ENCODE data around the gene UAP1L1.
"Not testable (repeated sequence)": the region's sequence is repeated elsewhere in the genome, so short reads cannot be mapped to it uniquely, and the experiment has no call there.

The UAP1L1 gene

GRCh38 chr9:137058521-137059234 lies 18.6 kb upstream of the UAP1L1 start:
- no peak for ATAC-seq (replicated peaks)
- Mint-ChIP-seq H3K27me3 (peaks cover 0 to 6% of the 10 kb centered on the region in 2 donors), H3K36me3 (no peaks in the 10 kb centered on the region)

DNA sequence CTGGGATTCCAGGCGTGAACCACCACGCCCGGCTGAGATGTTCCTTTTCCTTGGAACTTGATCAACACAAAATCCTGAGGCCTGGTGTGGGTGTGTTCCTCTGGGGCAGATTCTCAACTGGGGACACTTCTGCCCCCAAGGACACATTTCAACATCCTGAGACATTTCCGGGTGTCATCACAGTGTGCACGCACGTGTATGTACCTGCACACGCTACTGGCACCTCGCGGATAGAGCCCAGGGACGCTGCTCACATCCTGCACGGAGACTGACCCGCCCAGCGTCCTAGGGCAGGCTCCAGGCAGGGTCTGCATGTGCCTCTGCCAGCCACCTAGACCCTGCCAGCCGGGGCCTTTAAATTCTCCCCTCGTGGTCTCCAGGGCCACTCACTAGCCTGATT lies 14.9 kb upstream of the UAP1L1 start:
- Mint-ChIP-seq H3K27me3 (peaks cover 5 to 6% of the 10 kb centered on the region in 2 donors), H3K9me3 (no peaks in the 10 kb centered on the region), H3K27ac (no peak overlapping the region), H3K4me3 (no peak overlapping the region), H3K36me3 (no peaks in the 10 kb centered on the region), H3K4me1 (peaks cover 3 to 12% of the 10 kb centered on the region in 2 donors)
- no peak for ATAC-seq (replicated peaks)
- no peak for DNase-seq

More at GRCh38 chr9:137058521-137059234, 18.6 kb upstream of the UAP1L1 start:
- no peak overlapping the region for H3K4me3 Mint-ChIP-seq
- DNase-seq = no peak
- no peaks in the 10 kb centered on the region for H3K9me3 Mint-ChIP-seq
- no peak overlapping the region for H3K27ac Mint-ChIP-seq
- peaks cover 0 to 6% of the 10 kb centered on the region in 2 donors for H3K4me1 Mint-ChIP-seq

DNA sequence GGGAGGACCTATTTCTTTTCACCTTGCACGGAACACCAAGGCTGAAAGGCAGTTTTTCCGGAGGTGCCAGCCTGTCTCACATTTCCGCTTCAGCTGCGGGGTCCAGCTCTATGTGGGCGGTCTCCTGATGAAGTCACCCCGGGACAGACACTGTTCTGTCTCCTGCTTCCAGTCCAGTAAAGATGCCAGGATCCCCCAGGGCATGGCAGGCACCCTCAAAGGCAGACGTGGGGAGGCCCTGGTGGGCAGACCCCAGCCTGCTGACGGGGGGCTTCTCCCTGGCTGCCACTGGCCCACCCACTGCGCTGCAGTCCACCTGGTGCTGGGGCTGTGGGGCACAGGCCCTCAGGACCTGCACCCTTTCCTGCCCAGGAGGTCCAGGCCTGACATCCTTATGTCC lies 14.5 kb upstream of the UAP1L1 start:
- not testable (repeated sequence) for H3K9me3 Mint-ChIP-seq; ATAC-seq (replicated peaks); H3K4me3 Mint-ChIP-seq; H3K27me3 Mint-ChIP-seq; H3K36me3 Mint-ChIP-seq; DNase-seq; H3K27ac Mint-ChIP-seq
- H3K4me1 Mint-ChIP-seq = peaks cover 5 to 14% of the 10 kb centered on the region in 2 donors

- H3K27ac Mint-ChIP-seq = no peak overlapping the region
- peaks cover 7 to 17% of the 10 kb centered on the region in 2 donors for H3K4me1 Mint-ChIP-seq
- ATAC-seq (replicated peaks) (no peak), DNase-seq (no peak)
- no peak overlapping the region for H3K4me3 Mint-ChIP-seq
- no peaks in the 10 kb centered on the region for H3K36me3 Mint-ChIP-seq
- H3K27me3 Mint-ChIP-seq = peaks cover 8 to 10% of the 10 kb centered on the region in 2 donors
- no peaks in the 10 kb centered on the region for H3K9me3 Mint-ChIP-seq
Measured at GRCh38 chr9:137063311-137064026, 13.8 kb upstream of the UAP1L1 start.

- ATAC-seq (replicated peaks) = peak; percentile 38 to 48
- peaks cover 7 to 13% of the 10 kb centered on the region in 2 donors for H3K4me1 Mint-ChIP-seq
- no peaks in the 10 kb centered on the region for H3K9me3 Mint-ChIP-seq
- H3K27ac Mint-ChIP-seq = no peak overlapping the region
- peaks cover 8 to 10% of the 10 kb centered on the region in 2 donors for H3K27me3 Mint-ChIP-seq
- no peak overlapping the region for H3K4me3 Mint-ChIP-seq
- DNase-seq = no peak
- no peaks in the 10 kb centered on the region for H3K36me3 Mint-ChIP-seq
Measured at GRCh38 chr9:137064027-137064879, 13.1 kb upstream of the UAP1L1 start.

- no peak for ATAC-seq (replicated peaks)
Measured at GRCh38 chr9:137064880-137065164, 12.5 kb upstream of the UAP1L1 start.

GRCh38 chr9:137065336-137065967 lies 11.9 kb upstream of the UAP1L1 start:
- no peak overlapping the region for H3K27ac Mint-ChIP-seq
- peaks cover 7 to 13% of the 10 kb centered on the region in 2 donors for H3K4me1 Mint-ChIP-seq
- DNase-seq (no peak), ATAC-seq (replicated peaks) (no peak)
- H3K9me3 Mint-ChIP-seq = no peaks in the 10 kb centered on the region
- H3K36me3 Mint-ChIP-seq = no peaks in the 10 kb centered on the region
- H3K27me3 Mint-ChIP-seq = peaks cover 8 to 10% of the 10 kb centered on the region in 2 donors
- H3K4me3 Mint-ChIP-seq = no peak overlapping the region

More at GRCh38 chr9:137064880-137065164, 12.5 kb upstream of the UAP1L1 start:
- no peak overlapping the region for H3K4me3 Mint-ChIP-seq
- no peaks in the 10 kb centered on the region for H3K9me3 Mint-ChIP-seq
- no peak for DNase-seq
- peaks cover 7 to 13% of the 10 kb centered on the region in 2 donors for H3K4me1 Mint-ChIP-seq
- H3K27me3 Mint-ChIP-seq = peaks cover 8 to 10% of the 10 kb centered on the region in 2 donors
- H3K36me3 Mint-ChIP-seq = no peaks in the 10 kb centered on the region
- no peak overlapping the region for H3K27ac Mint-ChIP-seq

DNA sequence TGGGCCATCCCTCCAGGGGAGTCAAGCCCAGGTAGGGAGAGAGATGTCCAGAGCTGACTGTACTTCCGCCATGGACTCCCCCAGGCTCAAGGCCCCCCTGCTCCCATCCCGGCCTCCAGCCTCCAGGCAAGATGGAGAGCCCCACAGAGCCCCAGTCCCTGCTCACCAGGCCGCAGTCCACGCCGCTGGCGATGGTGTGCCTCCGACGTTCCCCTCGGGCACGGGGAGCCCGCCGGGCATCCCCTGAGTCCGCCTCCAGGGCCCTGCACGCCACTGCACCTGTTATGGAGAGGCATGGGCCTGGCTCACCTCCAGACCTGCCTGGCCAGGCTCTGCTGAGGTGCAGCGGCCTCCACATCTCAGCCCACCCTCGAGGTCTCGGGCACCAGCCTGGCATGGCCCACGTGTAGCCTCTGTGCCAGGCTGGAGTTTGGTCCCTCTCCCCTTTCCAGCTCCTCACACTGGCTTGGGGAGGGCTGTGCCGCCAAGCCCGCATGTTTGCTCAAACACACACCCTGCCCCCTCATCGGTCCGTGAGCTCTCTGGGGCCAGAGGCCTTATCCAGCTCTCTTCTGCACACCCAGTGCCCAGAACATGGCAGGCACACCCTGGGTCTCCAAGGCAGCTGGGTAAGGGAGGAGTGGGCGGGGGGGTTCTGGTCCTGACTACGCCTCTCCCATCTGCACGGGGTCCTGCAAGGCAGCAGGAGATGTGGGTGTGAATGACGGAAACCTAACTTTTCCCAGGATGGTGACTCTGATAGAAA lies 11.0 kb upstream of the UAP1L1 start:
- Mint-ChIP-seq H3K27ac (no peak overlapping the region), H3K36me3 (no peaks in the 10 kb centered on the region), H3K9me3 (no peaks in the 10 kb centered on the region), H3K27me3 (peaks cover 8 to 10% of the 10 kb centered on the region in 2 donors), H3K4me3 (no peak overlapping the region), H3K4me1 (peaks cover 14 to 20% of the 10 kb centered on the region in 2 donors)
- DNase-seq (no peak), ATAC-seq (replicated peaks) (no peak)

DNA sequence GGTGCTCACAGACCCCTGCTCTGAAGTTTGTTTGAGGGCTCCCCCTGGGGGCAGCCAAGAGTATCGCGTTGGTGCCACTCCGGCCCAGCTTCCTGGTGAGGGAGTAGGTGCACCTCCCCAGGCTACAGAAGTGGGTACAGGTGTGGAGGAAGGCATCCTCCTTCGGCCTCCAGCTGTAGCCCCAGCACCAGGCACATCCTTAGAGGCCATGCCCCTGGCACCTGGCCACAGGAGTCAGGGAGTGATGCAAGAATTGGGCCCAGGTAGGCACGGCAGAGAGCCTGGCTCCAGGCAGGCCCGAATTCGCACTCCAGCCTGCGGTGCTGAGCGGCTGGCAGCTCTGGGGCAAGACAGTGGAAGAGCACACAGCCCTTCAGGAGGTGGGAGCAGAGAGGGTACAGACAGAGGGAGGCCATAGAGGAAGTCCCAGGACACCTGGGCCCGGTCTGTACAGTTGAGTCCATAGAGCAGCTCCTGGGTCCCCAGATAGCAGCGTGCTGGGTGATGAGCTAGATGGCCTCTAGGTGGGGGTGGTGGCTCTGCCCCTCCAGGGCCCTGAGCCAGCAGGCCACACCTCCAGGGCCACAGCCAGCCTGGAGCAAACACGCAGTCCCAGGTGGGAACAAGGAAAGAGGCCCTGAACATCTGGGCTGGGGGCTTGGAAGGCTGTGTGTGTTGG lies 9.3 kb upstream of the UAP1L1 start:
- H3K4me3 Mint-ChIP-seq = peak overlapping the region in 1 of 2 donors; percentile 29
- H3K27ac Mint-ChIP-seq = peak overlapping the region; percentile 53
- no peaks in the 10 kb centered on the region for H3K36me3 Mint-ChIP-seq
- no peaks in the 10 kb centered on the region for H3K9me3 Mint-ChIP-seq
- H3K4me1 Mint-ChIP-seq = peaks cover 20 to 22% of the 10 kb centered on the region in 2 donors
- peak; percentile 81 for DNase-seq
- ATAC-seq (replicated peaks) = peak; percentile 64 to 74
- H3K27me3 Mint-ChIP-seq = peaks cover 8 to 10% of the 10 kb centered on the region in 2 donors

DNA sequence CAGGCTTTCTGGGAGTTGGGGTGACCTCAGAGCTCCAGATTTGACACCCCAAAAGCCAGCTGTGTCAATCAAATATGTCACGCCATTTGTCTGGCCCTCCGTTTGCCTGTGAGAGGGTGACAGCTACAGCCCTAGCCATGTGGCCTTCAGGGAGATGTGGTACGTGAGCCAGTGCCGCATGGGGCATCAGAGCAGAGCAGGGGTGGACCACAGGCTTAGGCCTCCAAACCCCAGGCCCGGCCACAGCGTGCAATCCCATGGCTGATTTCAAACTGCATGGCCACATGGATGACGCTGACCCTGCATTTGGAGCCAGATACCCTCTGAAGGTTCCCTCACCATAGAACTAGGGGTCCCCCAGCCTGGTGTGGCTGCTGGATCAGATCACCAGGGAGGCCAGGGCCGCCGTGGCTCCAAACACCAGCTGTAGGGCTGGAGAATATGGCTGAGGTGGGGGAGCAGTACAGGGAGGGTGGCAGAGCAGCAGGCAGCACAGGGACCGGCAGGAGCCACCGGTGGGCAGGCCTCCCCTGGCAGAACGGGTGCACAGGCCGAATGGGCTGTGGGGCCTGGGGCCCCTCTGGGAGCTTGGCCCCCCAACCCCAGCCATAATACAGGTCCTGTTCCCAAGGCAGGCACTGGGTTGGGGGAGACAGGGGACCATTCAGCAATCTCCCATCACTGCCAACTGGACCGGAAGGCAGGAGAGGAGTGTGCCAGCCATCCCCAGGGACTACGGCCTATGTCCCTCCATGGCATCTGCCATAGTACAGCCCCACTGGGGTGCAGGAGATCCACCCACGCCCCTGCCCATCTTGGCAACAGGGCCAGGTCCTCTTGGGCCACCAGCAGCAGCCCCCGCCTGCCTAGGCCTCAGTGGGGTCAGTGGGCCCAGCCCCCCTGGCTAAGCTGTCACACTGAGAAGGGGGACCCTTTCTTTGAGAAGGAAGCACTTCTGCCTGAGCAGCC lies 8.5 kb upstream of the UAP1L1 start:
- no peaks in the 10 kb centered on the region for H3K9me3 Mint-ChIP-seq
- H3K4me3 Mint-ChIP-seq = peak overlapping the region; percentile 21 to 60
- peaks cover 8 to 9% of the 10 kb centered on the region in 2 donors for H3K27me3 Mint-ChIP-seq
- DNase-seq (no peak), ATAC-seq (replicated peaks) (no peak)
- H3K4me1 Mint-ChIP-seq = peaks cover 20 to 29% of the 10 kb centered on the region in 2 donors
- no peaks in the 10 kb centered on the region for H3K36me3 Mint-ChIP-seq
- no peak overlapping the region for H3K27ac Mint-ChIP-seq

GRCh38 chr9:137069508-137070091 lies 7.7 kb upstream of the UAP1L1 start:
- Mint-ChIP-seq H3K9me3 (no peaks in the 10 kb centered on the region), H3K36me3 (no peaks in the 10 kb centered on the region), H3K27me3 (peaks cover 3 to 4% of the 10 kb centered on the region in 2 donors), H3K4me3 (peak overlapping the region; percentile 21 to 60), H3K27ac (no peak overlapping the region), H3K4me1 (peaks cover 18 to 24% of the 10 kb centered on the region in 2 donors)
- no peak for DNase-seq
- no peak for ATAC-seq (replicated peaks)
